T-helper 17 cell (primary cell): ENCODE data around the gene LNX2. TPM values are rescaled to one million over a fixed set of nuclear protein-coding genes. Genes with fewer than 3 reads are reported as not detected.

Experiments used
- ATAC-seq: fragments of 150-1000 bp; cut with Tn5 transposase; 2 replicates; pipeline ENCODE4 v1.10.0; 2021; ENCODE audit warnings: mild to moderate bottlenecking, moderate library complexity
- DNase-seq, 3 donors: peaks; one replicate each; pipeline versions ENCODE4 v3.0.0 to v3.0.0-alpha.2; 2020 to 2021
- H3K9me3 ChIP-seq: one replicate; pipeline ENCODE4 v1.7.0; 2013; ENCODE audit warnings: low read length, mild to moderate bottlenecking; ENCODE audit not compliant: control insufficient read depth, poor library complexity, severe bottlenecking
- H3K27ac Mint-ChIP-seq: one replicate; pipeline ENCODE4 v1.8.0; 2022; ENCODE audit warnings: mild to moderate bottlenecking, moderate library complexity, mixed read lengths
- H3K27me3 Mint-ChIP-seq: one replicate; pipeline ENCODE4 v1.8.0; 2022; ENCODE audit warnings: mixed read lengths
- H3K36me3 Mint-ChIP-seq: one replicate; pipeline ENCODE4 v1.8.0; 2022; ENCODE audit warnings: low read depth, mixed read lengths
- H3K4me1 Mint-ChIP-seq: one replicate; pipeline ENCODE4 v1.8.0; 2022; ENCODE audit warnings: mild to moderate bottlenecking, mixed read lengths
- H3K4me3 Mint-ChIP-seq: one replicate; pipeline ENCODE4 v1.8.0; 2022; ENCODE audit warnings: mild to moderate bottlenecking, moderate library complexity, mixed read lengths
- total RNA-seq, 4 donors: library from RNA in 2 of 4; stranded (reverse) in 2 of 4; gene quantifications; one replicate each; pipeline ENCODE4 v1.2.3 and lab custom pipeline; 2022 to 2026

The LNX2 gene
- total RNA-seq, 2 donors from 2014 or later, result 4.6 to 6.9 TPM

DNA sequence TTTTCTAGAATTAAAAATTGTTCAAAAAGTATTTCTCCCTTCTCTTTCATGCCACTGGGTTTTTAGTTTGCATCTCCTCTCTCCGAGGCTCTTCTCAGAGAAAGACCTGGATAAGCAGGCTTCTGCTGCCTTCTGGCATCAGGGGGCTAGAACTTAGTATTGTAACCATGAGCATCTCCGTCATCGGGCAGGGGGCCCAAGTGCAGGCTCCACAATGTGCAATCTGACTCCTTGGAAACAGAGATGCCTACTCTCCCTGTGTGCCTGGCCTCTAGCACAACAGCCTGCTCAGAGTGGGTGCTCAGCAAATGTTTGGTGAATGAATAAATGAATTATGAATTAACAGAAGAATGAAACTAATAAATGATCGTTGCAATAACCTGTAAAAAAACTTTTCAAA lies 124.3 kb downstream of the LNX2 start:
- H3K36me3 Mint-ChIP-seq, result no peaks in the 10 kb centered on the region
- DNase-seq (no peak), ATAC-seq (no peak)
- H3K4me3 Mint-ChIP-seq, result no peak overlapping the region
- H3K4me1 Mint-ChIP-seq, result no peaks in the 10 kb centered on the region
- no peak overlapping the region for H3K27ac Mint-ChIP-seq
- H3K27me3 Mint-ChIP-seq, result peaks cover 5% of the 10 kb centered on the region
- H3K9me3 ChIP-seq, result no peaks in the 10 kb centered on the region

Other genes with a start within 250 kb of the LNX2 start
- gene GTF3A, start 195.9 kb downstream of the LNX2 start, total RNA-seq, result 100 to 1,000 TPM; 164 to 171 TPM
- gene MTIF3, start 170.0 kb downstream of the LNX2 start, total RNA-seq, result 10 to 100 TPM; 33.2 to 38.3 TPM
- gene POLR1D, start 1.4 kb upstream of the LNX2 start, total RNA-seq, result 100 to 1,000 TPM; 129 to 150 TPM
- gene GSX1, start 172.0 kb upstream of the LNX2 start, total RNA-seq, result not detected